Activated CD8-positive, alpha-beta memory T cell treated with anti-CD3 and anti-CD28 coated beads for 4 hours (primary cell): Measurements from ENCODE around the gene CAMTA2.
A peak's percentile ranks its signal among the peaks of the same experiment; 100 is the strongest.
"Not testable (repeated sequence)": the region's sequence is repeated elsewhere in the genome, so short reads cannot be mapped to it uniquely, and the experiment has no call there.

Experiments
- DNase-seq, 2 donors: peaks; one replicate each; pipeline ENCODE4 v3.0.0-alpha.2; 2020; ENCODE audit warnings: low read depth in 2 of 2

The CAMTA2 gene, protein sequence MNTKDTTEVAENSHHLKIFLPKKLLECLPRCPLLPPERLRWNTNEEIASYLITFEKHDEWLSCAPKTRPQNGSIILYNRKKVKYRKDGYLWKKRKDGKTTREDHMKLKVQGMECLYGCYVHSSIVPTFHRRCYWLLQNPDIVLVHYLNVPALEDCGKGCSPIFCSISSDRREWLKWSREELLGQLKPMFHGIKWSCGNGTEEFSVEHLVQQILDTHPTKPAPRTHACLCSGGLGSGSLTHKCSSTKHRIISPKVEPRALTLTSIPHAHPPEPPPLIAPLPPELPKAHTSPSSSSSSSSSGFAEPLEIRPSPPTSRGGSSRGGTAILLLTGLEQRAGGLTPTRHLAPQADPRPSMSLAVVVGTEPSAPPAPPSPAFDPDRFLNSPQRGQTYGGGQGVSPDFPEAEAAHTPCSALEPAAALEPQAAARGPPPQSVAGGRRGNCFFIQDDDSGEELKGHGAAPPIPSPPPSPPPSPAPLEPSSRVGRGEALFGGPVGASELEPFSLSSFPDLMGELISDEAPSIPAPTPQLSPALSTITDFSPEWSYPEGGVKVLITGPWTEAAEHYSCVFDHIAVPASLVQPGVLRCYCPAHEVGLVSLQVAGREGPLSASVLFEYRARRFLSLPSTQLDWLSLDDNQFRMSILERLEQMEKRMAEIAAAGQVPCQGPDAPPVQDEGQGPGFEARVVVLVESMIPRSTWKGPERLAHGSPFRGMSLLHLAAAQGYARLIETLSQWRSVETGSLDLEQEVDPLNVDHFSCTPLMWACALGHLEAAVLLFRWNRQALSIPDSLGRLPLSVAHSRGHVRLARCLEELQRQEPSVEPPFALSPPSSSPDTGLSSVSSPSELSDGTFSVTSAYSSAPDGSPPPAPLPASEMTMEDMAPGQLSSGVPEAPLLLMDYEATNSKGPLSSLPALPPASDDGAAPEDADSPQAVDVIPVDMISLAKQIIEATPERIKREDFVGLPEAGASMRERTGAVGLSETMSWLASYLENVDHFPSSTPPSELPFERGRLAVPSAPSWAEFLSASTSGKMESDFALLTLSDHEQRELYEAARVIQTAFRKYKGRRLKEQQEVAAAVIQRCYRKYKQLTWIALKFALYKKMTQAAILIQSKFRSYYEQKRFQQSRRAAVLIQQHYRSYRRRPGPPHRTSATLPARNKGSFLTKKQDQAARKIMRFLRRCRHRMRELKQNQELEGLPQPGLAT

DNA sequence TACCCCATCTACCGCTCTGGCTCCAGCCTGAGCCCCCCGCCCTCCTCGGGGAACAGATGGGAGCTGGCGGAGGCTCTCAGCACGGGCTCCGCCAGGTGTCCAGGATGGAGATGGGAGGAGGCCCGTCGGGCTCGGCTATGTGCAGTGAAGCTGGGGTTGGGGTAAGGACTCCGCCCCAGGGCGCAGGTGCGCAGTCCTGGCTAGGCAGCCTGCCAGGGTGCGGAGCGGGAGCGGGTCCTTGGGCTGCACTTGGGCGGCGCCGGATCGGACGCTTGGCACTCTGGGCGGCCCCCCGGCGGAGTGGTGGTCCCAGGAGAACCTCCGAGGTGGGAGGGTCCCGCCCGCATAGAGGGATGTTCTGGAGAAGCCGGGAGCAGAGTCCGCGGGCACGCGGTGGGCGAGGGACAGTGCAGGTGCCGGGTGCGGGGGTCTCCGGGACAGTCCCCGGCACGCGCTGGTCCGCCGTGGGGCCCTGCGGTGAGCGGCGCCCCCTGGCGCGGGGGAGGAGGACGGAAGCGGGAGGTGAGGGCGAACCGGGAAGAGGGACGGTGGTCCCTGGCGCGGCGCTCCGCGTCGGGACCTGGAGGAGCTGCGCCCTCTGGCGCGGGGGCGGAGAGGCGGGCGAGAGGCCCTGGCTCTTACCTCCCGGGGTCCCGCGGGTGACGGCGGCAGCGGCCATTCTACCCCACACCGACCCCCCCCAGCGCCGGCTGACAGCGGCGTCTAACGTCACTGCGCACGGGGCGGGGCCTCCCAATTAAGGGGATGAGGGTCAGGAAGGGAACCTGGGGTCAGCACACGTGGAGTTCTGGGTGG is at the start of gene CAMTA2:
TSS of gene CAMTA2 (minus strand) at position 725 of the 816 bp plus-strand sequence. CDS start 1,453 bp downstream, outside the sequence.
- DNase-seq = peak; percentile 75 to 78

DNA sequence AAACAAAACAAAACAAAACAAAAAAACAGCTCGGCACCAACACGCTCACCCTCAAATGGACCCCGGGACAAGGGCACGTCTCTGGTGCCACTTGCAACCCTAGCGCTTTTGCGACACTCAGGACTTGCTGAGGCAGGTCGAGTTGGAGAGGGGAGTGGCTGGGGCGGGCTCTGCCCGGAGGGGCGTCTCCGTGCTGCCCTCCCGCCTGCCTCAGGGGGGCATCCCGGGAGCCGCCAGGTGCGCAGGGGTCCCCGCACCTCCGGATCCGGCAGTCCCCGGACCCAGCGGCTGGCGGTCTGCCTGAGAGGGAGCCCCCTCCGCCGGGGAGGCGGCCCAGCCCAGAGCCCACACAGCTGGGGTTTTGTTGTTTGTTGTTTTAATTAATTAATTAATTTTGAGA is 47.8 kb upstream of the CAMTA2 start, which contains the start of gene SLC52A1:
TSS of gene SLC52A1 (minus strand) at position 112 of the 400 bp plus-strand sequence. CDS start 820 bp downstream, outside the sequence.
- DNase-seq = no peak

DNA sequence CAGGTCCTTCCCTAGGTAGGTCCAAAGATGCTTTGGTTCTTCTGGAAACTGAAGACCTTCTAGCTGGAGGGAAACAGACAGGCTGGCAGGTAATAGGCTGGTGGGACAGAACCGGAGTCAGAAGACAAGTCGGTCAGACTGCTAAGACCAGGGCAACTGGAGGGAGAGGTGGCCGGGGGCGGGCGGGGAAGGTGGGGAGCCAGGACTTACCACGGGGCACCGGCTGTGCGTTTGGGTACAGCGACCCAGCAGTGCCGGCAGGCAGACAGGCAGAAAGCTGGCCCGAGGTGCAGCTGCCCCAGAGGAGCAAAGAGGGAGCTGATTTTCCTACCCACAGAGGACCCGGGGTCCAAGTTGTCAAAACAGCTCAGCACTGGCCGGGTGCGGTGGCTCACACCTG is 47.2 kb upstream of the CAMTA2 start:
- no peak for DNase-seq

DNA sequence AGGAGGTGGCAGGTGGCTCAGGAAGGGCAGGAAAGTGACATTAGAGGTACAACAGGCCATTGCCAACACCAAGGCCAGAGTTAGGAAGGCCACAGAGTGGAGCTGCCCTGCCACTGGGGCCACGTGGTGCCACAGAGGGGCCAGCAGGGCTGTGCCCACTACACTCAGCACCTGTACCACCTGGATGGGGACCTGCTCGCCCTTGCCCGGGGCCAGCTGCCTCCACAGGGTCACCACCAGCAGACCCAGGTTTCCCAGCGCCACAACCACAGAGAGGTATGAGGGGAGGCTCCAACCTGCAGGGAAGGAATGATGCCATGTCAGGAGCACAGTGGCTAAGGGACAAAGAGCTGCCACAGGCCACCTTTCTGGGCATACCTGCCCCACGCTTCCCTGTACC is 46.6 kb upstream of the CAMTA2 start:
- DNase-seq = no peak

DNA sequence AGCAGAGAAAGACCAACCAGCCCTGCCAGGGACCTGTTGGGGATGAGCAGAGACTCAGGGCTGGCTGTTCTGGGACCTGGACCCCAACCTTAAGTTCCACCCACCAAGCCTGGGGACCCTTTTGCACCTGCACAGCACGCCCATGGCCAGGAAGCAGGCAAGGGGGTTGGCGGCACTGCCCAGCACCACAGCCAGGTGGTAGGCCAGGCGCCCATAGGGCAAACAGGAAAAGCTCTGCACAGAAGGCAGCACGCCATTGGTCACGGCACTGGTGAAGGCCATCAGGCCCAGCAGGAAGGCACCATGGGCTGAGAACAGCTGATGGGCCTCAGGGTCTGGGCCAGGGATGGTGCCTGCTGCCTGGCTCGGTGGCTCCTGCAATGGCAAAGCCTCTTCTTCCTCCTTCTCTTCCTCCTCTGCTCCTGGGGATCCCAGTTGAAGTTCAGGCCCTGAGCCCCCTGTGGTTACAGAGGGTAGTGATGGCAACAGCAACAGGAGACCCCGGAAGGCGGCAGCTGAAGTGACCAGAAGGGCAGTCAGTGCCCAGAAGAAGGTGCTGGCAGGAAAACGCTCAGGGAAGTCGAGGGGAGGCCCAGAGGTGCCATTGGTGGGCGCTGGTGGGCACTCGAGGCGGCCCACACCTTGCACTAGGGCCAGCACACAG is 46.0 kb upstream of the CAMTA2 start:
- no peak for DNase-seq

DNA sequence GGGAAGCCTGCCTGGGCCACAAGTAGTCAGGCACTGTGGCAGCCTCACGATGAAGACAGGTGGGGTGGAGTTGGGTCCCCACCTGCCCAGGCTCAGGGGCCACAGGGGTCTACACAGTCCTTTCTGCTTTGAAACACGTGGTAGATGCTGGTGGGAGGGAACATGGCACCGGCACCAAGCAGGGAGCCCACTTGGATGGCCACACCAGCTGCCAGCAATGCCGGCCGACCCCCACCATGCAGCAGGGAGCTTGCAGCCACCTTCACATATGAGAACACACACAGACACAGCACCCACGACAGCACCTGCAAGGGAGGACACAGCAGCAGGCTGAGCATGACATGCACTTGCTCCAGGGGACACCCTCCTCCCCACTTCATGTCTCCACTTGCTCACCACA is 45.4 kb upstream of the CAMTA2 start:
- DNase-seq = no peak

DNA sequence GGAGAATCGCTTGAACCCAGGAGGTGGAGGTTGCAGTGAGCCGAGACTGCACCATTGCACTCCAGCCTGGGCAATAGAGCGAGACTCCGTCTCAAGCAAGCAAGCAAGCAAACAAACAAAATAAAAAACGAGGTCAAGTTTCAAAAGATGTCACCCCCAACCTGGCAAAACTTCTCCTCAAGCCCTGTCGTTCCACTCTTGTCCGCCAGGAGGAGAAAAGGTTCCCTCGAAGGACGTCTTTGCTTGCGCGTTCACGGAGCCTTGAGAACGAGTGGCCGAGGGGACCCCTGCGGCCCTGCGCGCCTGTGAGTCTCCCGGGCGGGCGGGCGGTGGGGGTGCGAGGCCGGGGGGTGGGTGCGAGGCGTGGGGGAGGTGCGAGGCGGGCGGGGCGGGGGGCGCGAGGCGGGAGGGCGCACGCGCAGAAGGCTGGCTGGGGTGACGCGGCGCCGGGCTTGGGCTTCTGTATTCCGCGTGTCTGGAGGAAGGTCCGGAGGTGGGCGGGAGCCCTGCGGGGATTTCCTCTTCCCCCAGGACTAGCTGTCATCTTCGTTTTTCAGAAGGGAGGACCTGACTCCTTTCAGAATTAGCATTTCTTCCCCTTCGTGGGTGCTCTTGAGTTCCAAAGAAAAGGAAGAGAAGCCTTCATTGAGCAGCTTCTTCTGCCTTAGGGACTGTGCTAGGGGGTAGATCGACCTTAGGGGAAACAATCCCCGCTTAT is 44.0 kb upstream of the CAMTA2 start:
- peak; percentile 70 to 72 for DNase-seq

DNA sequence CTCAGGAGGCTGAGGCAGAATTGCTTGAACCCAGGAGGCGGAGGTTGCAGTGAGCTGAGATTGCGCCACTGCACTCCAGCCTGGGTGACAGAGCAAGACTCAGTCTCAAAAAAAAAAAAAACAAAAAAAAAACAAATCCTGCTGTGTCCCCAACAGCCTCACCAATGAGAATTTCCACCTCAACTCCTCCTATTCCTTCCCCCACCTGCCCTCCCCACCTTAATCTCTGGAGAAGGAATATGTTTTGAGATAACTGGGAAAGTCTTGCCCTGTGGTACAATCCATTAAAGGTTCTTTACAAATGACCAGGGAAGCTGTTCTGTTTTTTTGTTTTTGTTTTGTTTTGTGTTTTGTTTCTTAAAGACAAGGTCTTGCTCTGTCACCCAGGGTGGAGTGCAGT is 42.7 kb upstream of the CAMTA2 start:
- not testable (repeated sequence) for DNase-seq

DNA sequence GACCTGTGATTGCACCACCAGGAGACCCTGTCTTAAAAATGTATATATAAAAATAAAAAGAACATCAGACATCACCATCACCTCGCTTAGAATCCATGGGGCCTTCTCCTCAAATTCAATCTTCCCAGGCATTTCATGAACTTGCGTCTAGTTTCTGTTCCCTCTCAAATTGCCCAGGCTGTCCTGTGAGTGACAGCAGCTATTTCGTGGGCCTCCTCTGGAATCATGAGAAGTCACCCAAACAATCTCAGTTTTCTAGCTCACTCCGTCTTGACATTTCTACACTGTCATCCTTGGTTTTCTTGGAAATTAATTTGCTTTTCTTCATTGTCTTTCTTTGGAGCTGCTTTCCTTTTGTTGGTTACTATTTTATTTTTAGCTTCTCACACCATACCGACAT is 40.4 kb upstream of the CAMTA2 start:
- DNase-seq = no peak

DNA sequence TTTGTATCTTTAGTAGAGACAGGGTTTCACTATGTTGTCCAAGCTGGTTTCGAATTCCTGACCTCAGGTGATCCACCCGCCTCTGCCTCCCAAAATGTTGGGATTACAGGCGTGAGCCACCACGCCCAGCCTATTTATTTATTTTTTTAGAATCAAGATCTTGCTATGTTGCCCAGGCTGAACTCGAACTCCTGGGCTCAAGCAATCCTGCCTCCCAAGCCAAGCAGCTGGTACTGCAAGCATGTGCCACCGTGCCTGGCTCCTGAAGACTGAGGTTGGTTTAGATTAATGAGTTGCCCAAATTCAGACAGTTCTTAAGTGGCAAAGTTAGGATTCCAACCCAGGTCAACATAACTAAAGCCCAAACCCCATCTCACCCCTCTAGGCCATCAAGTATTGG is 39.8 kb upstream of the CAMTA2 start:
- DNase-seq = no peak

DNA sequence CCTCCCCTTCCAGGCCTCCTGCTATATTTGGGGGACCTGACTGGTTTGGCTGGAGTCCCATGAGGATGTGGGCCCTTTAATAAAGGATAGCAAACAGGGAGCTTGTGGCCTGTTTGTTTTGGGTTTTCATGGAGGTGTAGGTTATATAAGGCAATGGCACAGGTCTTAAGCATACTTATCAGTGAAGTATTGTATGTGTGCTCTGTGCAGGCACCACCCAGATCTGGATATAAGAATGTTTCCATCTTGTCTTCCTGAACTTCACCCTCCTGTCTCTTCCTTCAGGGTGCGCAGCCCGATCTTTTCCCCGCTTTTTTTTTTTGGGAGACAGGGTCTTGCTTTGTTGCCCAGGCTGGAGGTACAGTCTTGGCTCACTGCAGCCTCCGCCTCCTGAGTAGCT is 37.1 kb upstream of the CAMTA2 start:
- DNase-seq = no peak

DNA sequence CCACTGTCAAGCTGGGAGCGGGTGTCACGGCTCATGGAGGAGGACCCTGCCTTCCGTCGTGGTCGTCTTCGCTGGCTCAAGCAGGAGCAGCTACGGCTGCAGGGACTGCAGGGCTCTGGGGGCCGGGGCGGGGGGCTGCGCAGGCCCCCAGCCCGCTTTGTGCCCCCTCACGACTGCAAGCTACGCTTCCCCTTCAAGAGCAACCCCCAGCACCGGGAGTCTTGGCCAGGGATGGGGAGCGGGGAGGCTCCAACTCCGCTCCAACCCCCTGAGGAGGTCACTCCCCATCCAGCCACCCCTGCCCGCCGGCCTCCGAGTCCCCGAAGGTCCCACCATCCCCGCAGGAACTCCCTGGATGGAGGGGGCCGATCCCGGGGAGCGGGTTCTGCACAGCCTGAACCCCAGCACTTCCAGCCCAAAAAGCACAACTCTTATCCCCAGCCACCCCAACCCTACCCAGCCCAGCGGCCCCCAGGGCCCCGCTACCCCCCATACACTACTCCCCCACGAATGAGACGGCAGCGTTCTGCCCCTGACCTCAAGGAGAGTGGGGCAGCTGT is 36.2 kb upstream of the CAMTA2 start:
- DNase-seq = no peak

DNA sequence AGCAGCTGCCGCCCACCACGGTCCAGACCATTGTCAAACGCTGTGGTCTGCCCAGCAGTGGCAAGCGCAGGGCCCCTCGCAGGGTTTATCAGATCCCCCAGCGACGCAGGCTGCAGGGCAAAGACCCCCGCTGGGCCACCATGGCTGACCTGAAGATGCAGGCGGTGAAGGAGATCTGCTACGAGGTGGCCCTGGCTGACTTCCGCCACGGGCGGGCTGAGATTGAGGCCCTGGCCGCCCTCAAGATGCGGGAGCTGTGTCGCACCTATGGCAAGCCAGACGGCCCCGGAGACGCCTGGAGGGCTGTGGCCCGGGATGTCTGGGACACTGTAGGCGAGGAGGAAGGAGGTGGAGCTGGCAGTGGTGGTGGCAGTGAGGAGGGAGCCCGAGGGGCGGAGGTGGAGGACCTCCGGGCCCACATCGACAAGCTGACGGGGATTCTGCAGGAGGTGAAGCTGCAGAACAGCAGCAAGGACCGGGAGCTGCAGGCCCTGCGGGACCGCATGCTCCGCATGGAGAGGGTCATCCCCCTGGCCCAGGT is 34.8 kb upstream of the CAMTA2 start:
- DNase-seq = no peak

DNA sequence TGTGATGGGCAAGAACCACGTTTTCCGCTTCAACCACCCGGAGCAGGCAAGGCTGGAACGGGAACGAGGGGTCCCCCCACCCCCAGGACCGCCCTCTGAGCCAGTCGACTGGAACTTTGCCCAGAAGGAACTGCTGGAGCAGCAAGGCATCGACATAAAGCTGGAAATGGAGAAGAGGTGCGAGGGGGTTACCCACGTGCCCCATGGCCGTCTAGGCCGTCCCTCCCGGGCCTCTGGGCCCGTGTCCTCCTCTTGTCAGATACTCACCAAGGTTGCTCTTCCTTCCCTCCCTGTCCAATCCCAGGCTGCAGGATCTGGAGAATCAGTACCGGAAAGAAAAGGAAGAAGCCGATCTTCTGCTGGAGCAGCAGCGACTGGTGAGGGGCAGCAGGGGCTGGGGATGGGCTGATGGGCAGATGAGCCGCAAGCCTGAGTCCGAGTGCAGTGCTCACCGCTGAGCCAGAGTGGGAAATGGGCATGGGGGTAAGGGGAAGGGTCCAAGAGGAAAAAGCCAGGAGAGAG is 33.1 kb upstream of the CAMTA2 start:
- DNase-seq = no peak

DNA sequence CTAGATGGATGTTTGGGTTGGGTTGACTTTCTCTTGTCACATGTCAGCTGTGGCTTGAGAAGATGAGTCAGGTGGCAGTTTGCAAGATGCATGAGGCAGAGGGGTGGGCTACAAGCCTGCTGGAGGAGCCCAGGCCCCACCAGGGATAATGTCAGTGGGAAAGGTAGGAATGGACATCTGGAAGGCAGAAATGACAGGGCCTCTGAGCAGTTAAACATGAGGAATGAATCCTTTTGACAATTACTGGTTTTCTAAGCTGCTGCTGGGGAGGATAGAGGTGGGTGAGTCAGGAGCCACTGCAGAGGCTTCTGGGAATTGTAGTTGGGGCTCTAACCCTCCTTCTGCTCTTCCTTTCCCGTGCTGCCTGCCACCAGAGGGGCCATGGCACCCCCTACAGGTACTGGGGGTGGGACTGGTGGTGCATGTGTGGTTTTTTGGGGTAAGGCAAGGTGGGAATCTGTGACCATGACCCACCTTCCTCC is 32.0 kb upstream of the CAMTA2 start:
- DNase-seq = peak; percentile 24 to 31

DNA sequence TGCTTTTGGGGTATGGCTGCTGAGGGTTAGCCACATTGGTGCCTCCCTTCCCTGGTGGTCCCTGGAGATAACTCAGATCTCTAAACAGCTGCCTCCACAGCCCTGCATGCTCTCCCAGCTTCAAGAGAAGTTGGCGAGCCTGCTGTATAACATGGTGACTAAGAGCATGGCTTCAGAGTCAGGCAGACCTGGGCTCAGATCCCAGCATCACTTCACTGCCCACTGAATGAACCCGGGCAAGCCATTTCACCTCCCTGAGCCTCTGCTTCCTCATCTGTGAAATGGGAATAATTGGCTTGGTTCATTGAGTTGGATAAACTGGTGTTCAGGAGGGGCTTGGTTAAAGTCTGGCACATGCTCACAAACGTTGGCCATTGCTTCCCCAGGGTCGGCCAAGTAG is 26.9 kb upstream of the CAMTA2 start:
- no peak for DNase-seq

DNA sequence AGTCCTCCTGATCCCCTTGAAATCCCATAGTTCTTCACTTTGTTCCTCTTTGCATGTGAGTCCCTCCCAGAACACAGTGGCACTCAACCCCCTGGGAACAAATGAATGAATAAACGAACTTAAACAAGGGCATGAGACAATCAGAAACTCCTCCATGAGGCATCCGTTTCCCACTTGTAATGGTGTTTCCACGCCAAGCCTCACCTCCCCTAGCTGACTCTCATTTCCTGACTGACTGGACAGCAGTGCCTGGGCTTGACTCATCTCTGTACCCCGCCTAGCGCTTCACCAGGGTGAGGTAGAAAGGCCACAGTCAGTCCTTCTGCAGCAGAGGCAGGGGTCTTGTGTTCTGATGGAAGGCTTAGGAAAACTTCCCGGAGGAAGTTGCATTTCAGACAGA is 24.5 kb upstream of the CAMTA2 start:
- no peak for DNase-seq

DNA sequence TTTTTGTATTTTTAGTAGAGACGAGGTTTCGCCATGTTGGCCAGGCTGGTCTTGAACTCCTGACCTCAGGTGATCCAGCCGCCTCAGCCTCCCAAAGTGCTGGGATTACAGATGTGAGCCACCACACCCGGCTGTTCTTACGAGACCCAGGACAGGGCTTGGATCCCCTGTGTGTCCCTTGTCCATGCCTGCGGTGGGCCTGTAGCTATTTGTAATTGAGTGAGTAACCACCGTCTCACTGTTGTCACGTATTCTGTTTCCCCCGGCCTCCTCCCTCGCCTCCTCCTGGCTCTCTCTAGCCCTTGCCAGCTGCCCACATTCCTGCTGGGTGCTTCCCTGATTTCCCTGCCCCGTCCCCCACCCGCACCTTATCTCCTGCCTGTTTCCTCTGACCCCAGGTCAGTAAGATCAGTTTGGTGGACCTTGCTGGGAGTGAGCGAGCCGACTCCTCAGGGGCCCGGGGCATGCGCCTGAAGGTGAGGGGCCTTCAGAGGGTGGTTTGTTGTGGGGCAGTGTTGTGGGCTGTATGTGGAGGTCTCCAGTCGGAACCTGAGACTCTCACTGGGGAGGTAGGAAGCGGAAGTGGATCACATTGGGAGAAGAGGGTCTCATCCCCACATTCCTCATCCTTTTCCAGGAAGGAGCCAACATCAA is 15.9 kb upstream of the CAMTA2 start:
- DNase-seq = no peak
